HL-60 (cell line): ENCODE data around the gene RBM15B.

Source experiments
- DNase-seq, 2 experiments: peaks; one replicate each; pipeline ENCODE4 v3.0.0-alpha.2; 2010 to 2020; ENCODE audit warnings: low read depth in 1 of 2, low spot score in 1 of 2
- H3K27ac ChIP-seq: fragments of 250-450 bp; sonication (Bioruptor Pico); replicated peaks from 2 replicates; pipeline ENCODE4 v1.5.1; 2020; ENCODE audit warnings: mild to moderate bottlenecking, moderate library complexity
- H3K27me3 ChIP-seq: fragments of 250-450 bp; sonication (Bioruptor Pico); 2 replicates; pipeline ENCODE4 v1.5.1; 2021; ENCODE audit warnings: mild to moderate bottlenecking, moderate library complexity; ENCODE audit not compliant: insufficient read depth, poor library complexity, severe bottlenecking
- H3K4me3 ChIP-seq: replicated peaks from 2 replicates; pipeline ENCODE4 v1.5.1; 2011; ENCODE audit warnings: mild to moderate bottlenecking, control low read depth, low read length; ENCODE audit not compliant: insufficient read depth
- CTCF ChIP-seq: IDR thresholded peaks from one replicate; pipeline ENCODE4 v1.5.1; 2011; ENCODE audit warnings: low read length, control low read depth, inconsistent platforms; ENCODE audit not compliant: insufficient read depth
- GABPA ChIP-seq: IDR thresholded peaks from 2 replicates; pipeline ENCODE4 v1.6.1; 2012; ENCODE audit warnings: low read depth
- POLR2AphosphoS5 ChIP-seq: IDR thresholded peaks from 2 replicates; pipeline ENCODE4 v1.6.1; 2012; ENCODE audit warnings: low read depth
- REST ChIP-seq: IDR thresholded peaks from 2 replicates; pipeline ENCODE4 v1.6.1; 2012; ENCODE audit warnings: low read depth; ENCODE audit not compliant: insufficient replicate concordance
- SPI1 ChIP-seq: IDR thresholded peaks from 2 replicates; pipeline ENCODE4 v1.6.1; 2012; ENCODE audit warnings: low read depth, mild to moderate bottlenecking, borderline replicate concordance

Gene RBM15B

GRCh38 chr3:51426921-51427320 lies 35.8 kb downstream of the RBM15B start:
- TF ChIP-seq SPI1 (no peak), POLR2AphosphoS5 (no peak)
- DNase-seq = no peak

GRCh38 chr3:51429138-51429537 lies 38.1 kb downstream of the RBM15B start:
- TF ChIP-seq SPI1 = no peak
- TF ChIP-seq GABPA = no peak
- TF ChIP-seq REST = no peak
- no peak for TF ChIP-seq POLR2AphosphoS5
- TF ChIP-seq CTCF = no peak
- Histone ChIP-seq H3K27me3 (no peaks in the 10 kb centered on the region), H3K27ac (no peak overlapping the region), H3K4me3 (no peak overlapping the region)
- DNase-seq = no peak

More at GRCh38 chr3:51426921-51427320, 35.8 kb downstream of the RBM15B start:
- Histone ChIP-seq H3K27ac (no peak overlapping the region), H3K27me3 (no peaks in the 10 kb centered on the region), H3K4me3 (no peak overlapping the region)

GRCh38 chr3:51434110-51434509 lies 43.0 kb downstream of the RBM15B start:
- no peak overlapping the region for H3K27ac ChIP-seq
- H3K4me3 ChIP-seq = no peak overlapping the region
- no peaks in the 10 kb centered on the region for H3K27me3 ChIP-seq
- no peak for DNase-seq
- TF ChIP-seq REST = no peak
- TF ChIP-seq POLR2AphosphoS5 = no peak
- TF ChIP-seq GABPA = no peak
- TF ChIP-seq CTCF = no peak
- no peak for TF ChIP-seq SPI1

GRCh38 chr3:51434746-51435327 lies 43.8 kb downstream of the RBM15B start:
- H3K27me3 ChIP-seq = no peaks in the 10 kb centered on the region
- TF ChIP-seq SPI1 (no peak), CTCF (peak; percentile 74)
- no peak overlapping the region for H3K27ac ChIP-seq
- H3K4me3 ChIP-seq = no peak overlapping the region
- peak; percentile 52 to 64 for DNase-seq
